HepG2 (cell line): ENCODE measurements around the gene KDM3B. TPM values are rescaled to one million over a fixed set of nuclear protein-coding genes. Genes with fewer than 3 reads are reported as not detected.

Experiments used
- ATAC-seq: fragments of 200-7000 bp; cut with Tn5 transposase; 3 replicates; pipeline ENCODE4 v1.9.1; 2020; ENCODE audit warnings: mild to moderate bottlenecking, moderate library complexity
- BruUV-seq: library from RNA; stranded (reverse); fragments of 400-500 nt; replicated peaks from 2 replicates; lab custom pipeline; 2021; lab: Mats Ljungman, UMichigan
- CTCF ChIA-PET: fragments of 300-600 bp; formaldehyde crosslinking; extraction: SDS; loops from one replicate; lab custom pipeline; 2021; ENCODE audit warnings: low total read pairs, inconsistent platforms, low intra/inter-chr PET ratio; lab: Yijun Ruan, JAX
- POLR2A ChIA-PET: fragments of 350-600 bp; sonication (Branson Sonifier 250); formaldehyde crosslinking; loops from one replicate; lab custom pipeline; 2020; ENCODE audit warnings: antibody characterized with exemption, inconsistent platforms; lab: Yijun Ruan, JAX
- DNase-seq: peaks from one replicate; pipeline ENCODE4 v3.0.0-alpha.2; 2015; ENCODE audit warnings: low spot score
- FAIRE-seq: peaks from 3 replicates; lab custom pipeline; 2011; peaks lifted over from hg19 to GRCh38; lab: Jason Lieb, UNC
- H2AFZ ChIP-seq: one replicate; pipeline ENCODE4 v1.6.1; 2011; ENCODE audit warnings: low read length, inconsistent platforms
- H3K27ac ChIP-seq: fragments of 300-600 bp; 3 replicates; pipeline ENCODE4 v1.8.0; 2011; ENCODE audit warnings: mixed run types, mild to moderate bottlenecking, mixed read lengths, low read length, inconsistent platforms; ENCODE audit not compliant: insufficient read depth; ENCODE audit errors: extremely low read length
- H3K27me3 ChIP-seq, 2 experiments: fragments of 200-600 bp in 1 of 2; 2 replicates in 1 of 2; 3 replicates in 1 of 2; pipeline versions ENCODE4 v1.6.0 to v1.8.0; 2011; ENCODE audit warnings: low read length in 2 of 2, mild to moderate bottlenecking in 2 of 2, moderate library complexity in 2 of 2, inconsistent platforms in 1 of 2; ENCODE audit not compliant: insufficient read depth in 2 of 2, control insufficient read depth in 1 of 2
- H3K36me3 ChIP-seq, 2 experiments: fragments of 200-600 bp in 1 of 2; replicated peaks in 1 of 2; 2 replicates in 1 of 2; 3 replicates in 1 of 2; pipeline versions ENCODE4 v1.5.1 to v1.8.0; 2011; ENCODE audit warnings: low read length in 2 of 2, inconsistent platforms in 1 of 2; ENCODE audit not compliant: insufficient read depth in 2 of 2, control insufficient read depth in 1 of 2
- H3K4me1 ChIP-seq: 2 replicates; pipeline ENCODE4 v1.5.1; 2012; ENCODE audit warnings: low read length, inconsistent platforms; ENCODE audit not compliant: insufficient read depth
- H3K4me2 ChIP-seq: 2 replicates; pipeline ENCODE4 v1.6.0; 2011; ENCODE audit warnings: low read depth, low read length, inconsistent platforms
- H3K4me3 ChIP-seq, 3 experiments: fragments of 200-600 bp in 1 of 3; sonication (generic), shearing (Covaris generic) in 1 of 3; replicated peaks in 1 of 3; 2 replicates each; pipeline ENCODE4 v1.5.1; 2011 to 2016; ENCODE audit warnings: low read length in 3 of 3, inconsistent platforms in 2 of 3, low read depth in 2 of 3, mild to moderate bottlenecking in 2 of 3, control low read depth in 1 of 3, mixed read lengths in 1 of 3; ENCODE audit not compliant: insufficient read depth in 1 of 3
- H3K79me2 ChIP-seq: one replicate; pipeline ENCODE4 v1.6.1; 2011; ENCODE audit warnings: low read length, inconsistent platforms; ENCODE audit not compliant: insufficient read depth
- H3K9ac ChIP-seq: 2 replicates; pipeline ENCODE4 v1.6.0; 2011; ENCODE audit warnings: mild to moderate bottlenecking, low read depth, low read length, inconsistent platforms; ENCODE audit not compliant: insufficient read depth
- H3K9me3 ChIP-seq: 2 replicates; pipeline ENCODE4 v1.5.1; 2012; ENCODE audit warnings: mild to moderate bottlenecking, low read length
- H4K20me1 ChIP-seq: 2 replicates; pipeline ENCODE4 v1.6.0; 2011; ENCODE audit warnings: inconsistent platforms, mild to moderate bottlenecking, low read length, moderate library complexity; ENCODE audit not compliant: insufficient read depth
- AHDC1 ChIP-seq: sonication (generic); formaldehyde crosslinking; IDR thresholded peaks from 2 replicates; pipeline ENCODE4 v1.5.1; 2020; ENCODE audit warnings: mild to moderate bottlenecking, missing genetic modification reagents, borderline replicate concordance
- FOXA3 ChIP-seq: IDR thresholded peaks from 2 replicates; pipeline ENCODE4 v1.6.1; 2016; ENCODE audit warnings: missing genetic modification reagents, missing compliant biosample characterization
- TMF1 ChIP-seq: sonication (generic); formaldehyde crosslinking; IDR thresholded peaks from 2 replicates; pipeline ENCODE4 v1.8.1; 2022; ENCODE audit warnings: low read depth, missing genetic modification reagents
- WGBS: methylation state at CpG from one replicate; pipeline ENCODE4 v1.1.6; 2017; ENCODE audit warnings: low lambda C conversion rate; 5-methylcytosine and 5-hydroxymethylcytosine counted together
- in situ Hi-C: cut with HindIII; loops from 2 replicates; pipeline ENCODE4 v1.10.0; 2017; ENCODE audit warnings: low pct_unique_long_range_greater_than_20kb; ENCODE audit not compliant: extremely low pct_ligation_motif_present
- intact Hi-C: fragments of 100-400 bp; cut with micrococcal nuclease; formaldehyde crosslinking; loops from one replicate; pipeline ENCODE4 v1.10.0; 2022; ENCODE audit not compliant: unreplicated experiment
- polyA plus RNA-seq, 8 experiments: library from polyadenylated mRNA; depleted of rRNA in 3 of 8; stranded (reverse) in 7 of 8; unstranded in 1 of 8; fragments of >200 nt; fragmentation: Illumina TruSeq in 4 of 8; extraction: Trizol in 4 of 8; gene quantifications; 2 replicates each; pipeline versions ENCODE4 v1.2.1 to v1.2.3, GENCODE V29; 2011 to 2016; ENCODE audit warnings: low read depth in 4 of 8, missing spikeins in 1 of 8, mixed read lengths in 1 of 8; ENCODE audit not compliant: insufficient read depth in 1 of 8
- total RNA-seq, 5 experiments: library from RNA; depleted of rRNA; stranded (reverse); fragments of >200 nt; fragmentation: Illumina TruSeq; extraction: Trizol; gene quantifications; 2 replicates each; pipeline ENCODE4 v1.2.3, GENCODE V29; 2016; ENCODE audit warnings: low read depth in 1 of 5
- TF ChIP-seq, protein P1 (sequence below): sonication (generic); formaldehyde crosslinking; IDR thresholded peaks from 2 replicates; pipeline ENCODE4 v1.4.0; 2020; ENCODE audit warnings: mild to moderate bottlenecking, missing genetic modification reagents

The KDM3B gene
- total and polyA plus RNA-seq, 2 of the 13 experiments (the other 11 are each of a cell fraction or from before 2014, with no cell fraction given), result 19.7 to 34.3 TPM

DNA sequence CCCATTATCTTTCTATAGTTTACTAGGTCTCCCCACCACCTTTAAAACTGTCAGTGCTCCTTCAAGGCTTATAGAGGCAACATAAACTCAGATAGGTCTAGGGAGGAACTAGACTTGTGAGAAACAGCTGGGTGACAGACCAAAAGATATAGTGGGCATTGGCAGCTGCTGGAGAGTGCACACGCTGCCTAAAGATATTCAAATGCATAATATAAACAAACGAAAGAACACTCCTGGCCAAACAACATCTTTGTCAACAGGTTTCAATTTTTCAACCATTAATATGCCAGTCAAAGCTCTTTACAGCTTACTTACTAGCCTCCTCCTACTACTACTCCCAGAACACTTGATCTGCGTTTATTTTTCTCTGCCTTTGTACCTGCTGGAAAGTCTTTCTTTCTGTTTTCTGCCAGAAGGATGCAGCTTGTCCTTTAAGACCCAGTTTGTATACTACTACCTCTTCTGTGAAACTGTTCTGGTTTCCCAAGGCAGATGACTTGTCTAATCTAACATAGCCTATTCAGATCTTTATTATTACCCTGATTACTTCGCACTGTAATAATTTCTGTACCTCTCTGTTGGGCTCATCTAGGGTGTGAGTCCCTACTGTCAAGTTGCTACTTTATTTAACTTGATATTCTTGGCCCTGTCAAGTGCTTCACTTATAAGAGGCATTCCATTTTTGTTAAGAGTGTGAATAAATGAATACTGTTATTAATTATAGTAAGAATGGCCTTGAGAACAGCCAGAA lies 14.3 kb downstream of the KDM3B start:
- H3K27ac ChIP-seq, result peak overlapping the region; percentile 6
- H3K4me2 ChIP-seq, result no peak overlapping the region
- TF ChIP-seq, protein P1, sequence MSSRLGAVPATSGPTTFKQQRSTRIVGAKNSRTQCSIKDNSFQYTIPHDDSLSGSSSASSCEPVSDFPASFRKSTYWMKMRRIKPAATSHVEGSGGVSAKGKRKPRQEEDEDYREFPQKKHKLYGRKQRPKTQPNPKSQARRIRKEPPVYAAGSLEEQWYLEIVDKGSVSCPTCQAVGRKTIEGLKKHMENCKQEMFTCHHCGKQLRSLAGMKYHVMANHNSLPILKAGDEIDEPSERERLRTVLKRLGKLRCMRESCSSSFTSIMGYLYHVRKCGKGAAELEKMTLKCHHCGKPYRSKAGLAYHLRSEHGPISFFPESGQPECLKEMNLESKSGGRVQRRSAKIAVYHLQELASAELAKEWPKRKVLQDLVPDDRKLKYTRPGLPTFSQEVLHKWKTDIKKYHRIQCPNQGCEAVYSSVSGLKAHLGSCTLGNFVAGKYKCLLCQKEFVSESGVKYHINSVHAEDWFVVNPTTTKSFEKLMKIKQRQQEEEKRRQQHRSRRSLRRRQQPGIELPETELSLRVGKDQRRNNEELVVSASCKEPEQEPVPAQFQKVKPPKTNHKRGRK (CRISPR knock-in tag), result no peak
- TF ChIP-seq AHDC1 (CRISPR knock-in tag), result no peak
- no peak for TF ChIP-seq FOXA3 (CRISPR knock-in tag)
- no peak for TF ChIP-seq TMF1 (CRISPR knock-in tag)
- H3K27me3 ChIP-seq, result no peaks in the 10 kb centered on the region
- POLR2A ChIA-PET, result no interaction called here
- no peaks in the 10 kb centered on the region; a peak in 2 of 5 replicates for H3K36me3 ChIP-seq
- DNase-seq, result no peak
- 92% methylated on average over 4 of the region's 4 CpGs for WGBS
- no peak for ATAC-seq
- BruUV-seq, result no TSS peak
- peaks cover 9% of the 10 kb centered on the region for H4K20me1 ChIP-seq
- in situ Hi-C loops, result no loop called here
- intact Hi-C loops, result no loop called here
- no peak overlapping the region for H3K4me3 ChIP-seq
- FAIRE-seq, result no peak
- no peak overlapping the region for H3K9ac ChIP-seq
- no peak overlapping the region for H2AFZ ChIP-seq
- H3K79me2 ChIP-seq, result peaks cover 82% of the 10 kb centered on the region
- peaks cover 22% of the 10 kb centered on the region for H3K4me1 ChIP-seq
- CTCF ChIA-PET, result no interaction called here
- no peaks in the 10 kb centered on the region for H3K9me3 ChIP-seq
